ENCODE results near the gene CD58. TPM values are rescaled to one million over a fixed set of nuclear protein-coding genes. Genes with fewer than 3 reads are reported as not detected.

CD58 gene
- total and polyA plus RNA-seq, 2 of the 4 experiments (the other 2 are of a cell fraction): 5.4 to 5.7 TPM

GRCh38 chr1:116496898-116497297, 73.9 kb downstream of the CD58 start:
- Histone ChIP-seq H4K5ac (ENCODE audit: low read depth, low read length) (no peak overlapping the region; the same call in 1 of the 2 replicates), H2BK15ac (ENCODE audit: low read depth, low read length) (no peak overlapping the region), H4K91ac (ENCODE audit: insufficient read depth, low read depth, low read length) (no peak overlapping the region), H3K79me1 (ENCODE audit: low read depth in 1 of 2, low read length in 2 of 2) (no peaks in the 10 kb centered on the region), H4K8ac (ENCODE audit: low read depth in 2 of 2, low read length in 2 of 2) (no peak overlapping the region), H3K27ac (ENCODE audit: insufficient read depth, low read length) (no peak overlapping the region), H3K27me3 (ENCODE audit: control insufficient read depth, insufficient read depth, low read length) (no peaks in the 10 kb centered on the region), H3K23ac (ENCODE audit: low read depth, low read length) (no peak overlapping the region), H3K4me1 (ENCODE audit: control insufficient read depth, insufficient read depth, low read length) (peaks cover 15% of the 10 kb centered on the region), H3K4me3 (ENCODE audit: insufficient read depth, low read depth, low read length) (no peak overlapping the region), H3K9ac (ENCODE audit: low read depth, low read length) (no peak overlapping the region), H2AFZ (replicated peaks; ENCODE audit: low read length, poor library complexity) (peak overlapping the region; percentile 44), H3K9me3 (ENCODE audit: control insufficient read depth, insufficient read depth, low read length) (no peaks in the 10 kb centered on the region), H3K14ac (replicated peaks; ENCODE audit: low read depth, low read length) (no peak overlapping the region; the same call in 1 of the 2 replicates), H3K36me3 (ENCODE audit: control insufficient read depth, insufficient read depth, low read length) (no peaks in the 10 kb centered on the region), H2BK20ac (ENCODE audit: low read depth, low read length) (no peak overlapping the region), H2AK9ac (replicated peaks; ENCODE audit: low read depth, low read length, poor library complexity) (peak overlapping the region; percentile 26), H3K4ac (ENCODE audit: low read depth, low read length) (no peak overlapping the region; the same call in 1 of the 2 replicates), H2AK5ac (ENCODE audit: low read depth, low read length) (no peak overlapping the region), H3K4me2 (ENCODE audit: low read depth, low read length) (no peak overlapping the region), H2BK120ac (ENCODE audit: low read depth, low read length) (no peak overlapping the region), H3K9me1 (ENCODE audit: insufficient read depth, low read length) (no peaks in the 10 kb centered on the region), H4K20me1 (ENCODE audit: insufficient read depth, low read length) (no peaks in the 10 kb centered on the region), H2BK5ac (ENCODE audit: low read depth, low read length, poor library complexity, severe bottlenecking) (no peak overlapping the region), H3K56ac (ENCODE audit: extremely low read depth, insufficient read depth, low read length) (no peak overlapping the region), H3K18ac (ENCODE audit: low read depth, low read length) (no peak overlapping the region)
- no peak for TF ChIP-seq CHD1 (IDR thresholded peaks at IDR 0.05; ENCODE audit: low read depth, low read length)
- no peak for ATAC-seq (ENCODE audit: low read depth)
- POLR2A ChIA-PET (ENCODE audit: unreplicated experiment): no interaction called here
- no CpG with 5 or more reads among the region's 2 CpGs for WGBS, 2 experiments (ENCODE audit: extremely low coverage in 2 of 2, insufficient read length in 1 of 2)
- no TSS peak for BruUV-seq (replicated peaks)
- CTCF ChIA-PET: interaction anchor here (1.4 to 3.3 kb wide), 2 partner anchors 11 to 358 kb away, joined by 8 to 54 read pairs; no protein-coding TSS in a partner anchor
- dilution Hi-C loops (cut with HindIII; ENCODE audit: low sequenced_read_pairs, unreplicated experiment): no loop called here
- no peak for DNase-seq
- in situ Hi-C loops (cut with MboI; ENCODE audit: low sequenced_read_pairs): loop anchor here (10.0 kb wide), 2 partner anchors 362 to 692 kb away; no protein-coding TSS in a partner anchor
- intact Hi-C loops (cut with micrococcal nuclease): no loop called here
